ENCODE results near the gene WDR62. TPM values are rescaled to one million over a fixed set of nuclear protein-coding genes. Genes with fewer than 3 reads are reported as not detected.

WDR62 gene
- total RNA-seq, 1 donor, result 1.4 TPM

- Histone ChIP-seq H3K4me1 (ENCODE audit: insufficient read depth, low read length) (no peaks in the 10 kb centered on the region), H2AFZ (ENCODE audit: low read length) (no peak overlapping the region), H3K27ac (ENCODE audit: low read depth, low read length) (no peak overlapping the region), H3K36me3 (ENCODE audit: insufficient read depth, low read length) (peaks cover 22% of the 10 kb centered on the region), H3K9me3 (ENCODE audit: low read depth, low read length) (no peaks in the 10 kb centered on the region), H3K79me2 (ENCODE audit: insufficient read depth, low read length) (no peaks in the 10 kb centered on the region), H3K4me3 (ENCODE audit: insufficient read depth, low read length) (no peak overlapping the region), H3K27me3 (ENCODE audit: insufficient read depth, low read length) (no peaks in the 10 kb centered on the region), H3K4me2 (ENCODE audit: insufficient read depth, low read length) (no peak overlapping the region), H4K20me1 (ENCODE audit: insufficient read depth, low read length) (no peaks in the 10 kb centered on the region)
- peak; percentile 81 for DNase-seq (ENCODE audit: insufficient read length, low spot score, missing footprints)
- TF ChIP-seq CTCF (IDR thresholded peaks at IDR 0.05; ENCODE audit: extremely low read depth, low read depth, low read length), result no peak
Observed at GRCh38 chr19:36103842-36104552, 49.3 kb downstream of the WDR62 start.

- H4K20me1 ChIP-seq (ENCODE audit: insufficient read depth, low read length), result no peaks in the 10 kb centered on the region
- no peaks in the 10 kb centered on the region for H3K79me2 ChIP-seq (ENCODE audit: insufficient read depth, low read length)
- H3K4me1 ChIP-seq (ENCODE audit: insufficient read depth, low read length), result no peaks in the 10 kb centered on the region
- no peak overlapping the region for H2AFZ ChIP-seq (ENCODE audit: low read length)
- no peak overlapping the region for H3K27ac ChIP-seq (ENCODE audit: low read depth, low read length)
- no peak for DNase-seq (ENCODE audit: insufficient read length, low spot score, missing footprints)
- TF ChIP-seq CTCF (IDR thresholded peaks at IDR 0.05; ENCODE audit: extremely low read depth, low read depth, low read length), result no peak
- no peaks in the 10 kb centered on the region for H3K9me3 ChIP-seq (ENCODE audit: low read depth, low read length)
- no peak overlapping the region for H3K4me2 ChIP-seq (ENCODE audit: insufficient read depth, low read length)
- H3K4me3 ChIP-seq (ENCODE audit: insufficient read depth, low read length), result no peak overlapping the region
- no peaks in the 10 kb centered on the region for H3K27me3 ChIP-seq (ENCODE audit: insufficient read depth, low read length)
- H3K36me3 ChIP-seq (ENCODE audit: insufficient read depth, low read length), result peaks cover 12% of the 10 kb centered on the region
Observed at GRCh38 chr19:36106441-36106840, 51.7 kb downstream of the WDR62 start.

GRCh38 chr19:36106991-36107390, 52.3 kb downstream of the WDR62 start:
- DNase-seq (ENCODE audit: insufficient read length, low spot score, missing footprints), result no peak
- H3K4me2 ChIP-seq (ENCODE audit: insufficient read depth, low read length), result no peak overlapping the region
- H4K20me1 ChIP-seq (ENCODE audit: insufficient read depth, low read length), result no peaks in the 10 kb centered on the region

More at GRCh38 chr19:36106991-36107390, 52.3 kb downstream of the WDR62 start:
- H3K4me1 ChIP-seq (ENCODE audit: insufficient read depth, low read length), result no peaks in the 10 kb centered on the region
- no peak overlapping the region for H3K27ac ChIP-seq (ENCODE audit: low read depth, low read length)
- H3K27me3 ChIP-seq (ENCODE audit: insufficient read depth, low read length), result no peaks in the 10 kb centered on the region
- no peak overlapping the region for H2AFZ ChIP-seq (ENCODE audit: low read length)
- no peaks in the 10 kb centered on the region for H3K9me3 ChIP-seq (ENCODE audit: low read depth, low read length)
- H3K79me2 ChIP-seq (ENCODE audit: insufficient read depth, low read length), result no peaks in the 10 kb centered on the region
- H3K36me3 ChIP-seq (ENCODE audit: insufficient read depth, low read length), result peaks cover 9% of the 10 kb centered on the region
- H3K4me3 ChIP-seq (ENCODE audit: insufficient read depth, low read length), result no peak overlapping the region
- no peak for TF ChIP-seq CTCF (IDR thresholded peaks at IDR 0.05; ENCODE audit: extremely low read depth, low read depth, low read length)
